ENCODE measurements around the gene DNAJC10. TPM values are rescaled to one million over a fixed set of nuclear protein-coding genes. Genes with fewer than 3 reads are reported as not detected.

DNAJC10 gene
- total RNA-seq, 2 experiments from 2014 or later = 117 to 227 TPM

GRCh38 chr2:182724656-182725055 is 8.6 kb downstream of the DNAJC10 start:
- CTCF ChIA-PET (ENCODE audit: unreplicated experiment) = no interaction called here
- peaks cover 94% of the 10 kb centered on the region for H3K36me3 ChIP-seq (ENCODE audit: insufficient read depth, low read length)

GRCh38 chr2:182726473-182726872 is 10.4 kb downstream of the DNAJC10 start:
- Histone ChIP-seq H3K27ac (ENCODE audit: low read depth, low read length, poor library complexity, severe bottlenecking) (no peak overlapping the region), H3K4me2 (ENCODE audit: low read length) (no peak overlapping the region), H4K20me1 (ENCODE audit: insufficient read depth, low read length) (no peaks in the 10 kb centered on the region), H2AFZ (ENCODE audit: low read length) (no peak overlapping the region), H3K36me3 (ENCODE audit: insufficient read depth, low read length) (peaks cover 96% of the 10 kb centered on the region), H3K9me2 (ENCODE audit: insufficient read depth, low read length) (no peaks in the 10 kb centered on the region), H3K79me2 (ENCODE audit: insufficient read depth, low read depth, low read length) (peaks cover 29% of the 10 kb centered on the region; the same call in 1 of the 2 replicates), H3K4me3 (ENCODE audit: low read depth, low read length, poor library complexity, severe bottlenecking) (no peak overlapping the region), H3K4me1 (ENCODE audit: insufficient read depth, low read length, poor library complexity, severe bottlenecking) (peaks cover 15% of the 10 kb centered on the region), H3K9me3 (ENCODE audit: low read length) (no peaks in the 10 kb centered on the region)
- POLR2A ChIA-PET = interaction anchor here (0.7 to 7.2 kb wide), 3 partner anchors 9 to 393 kb away, joined by 3 to 68 read pairs (median 3); partner anchors contain the start of gene DNAJC10
- intact Hi-C loops (cut with micrococcal nuclease; ENCODE audit: unreplicated experiment) = no loop called here
- no TSS peak for BruUV-seq (replicated peaks)
- DNase-seq (ENCODE audit: low spot score) = no peak
- no peak for TF ChIP-seq CTCF (conservative IDR thresholded peaks at IDR 0.05; ENCODE audit: low read length)
- TF ChIP-seq EZH2phosphoT487 (IDR thresholded peaks at IDR 0.05; ENCODE audit: borderline replicate concordance, low read depth, low read length) = no peak
- CTCF ChIA-PET (ENCODE audit: unreplicated experiment) = no interaction called here

More at GRCh38 chr2:182724656-182725055, 8.6 kb downstream of the DNAJC10 start:
- POLR2A ChIA-PET = interaction anchor here (3.1 kb wide), 1 partner anchor 11 kb away, joined by 17 read pairs; no protein-coding TSS in a partner anchor
- no peak overlapping the region for H3K27ac ChIP-seq (ENCODE audit: low read depth, low read length, poor library complexity, severe bottlenecking)
- intact Hi-C loops (cut with micrococcal nuclease; ENCODE audit: unreplicated experiment) = no loop called here
- no peaks in the 10 kb centered on the region for H4K20me1 ChIP-seq (ENCODE audit: insufficient read depth, low read length)
- no peak overlapping the region for H2AFZ ChIP-seq (ENCODE audit: low read length)
- no peaks in the 10 kb centered on the region for H3K9me3 ChIP-seq (ENCODE audit: low read length)
- peaks cover 23% of the 10 kb centered on the region for H3K4me1 ChIP-seq (ENCODE audit: insufficient read depth, low read length, poor library complexity, severe bottlenecking)
- TF ChIP-seq EZH2phosphoT487 (IDR thresholded peaks at IDR 0.05; ENCODE audit: borderline replicate concordance, low read depth, low read length) = no peak
- no peak for TF ChIP-seq CTCF (conservative IDR thresholded peaks at IDR 0.05; ENCODE audit: low read length)
- peaks cover 47% of the 10 kb centered on the region for H3K79me2 ChIP-seq (ENCODE audit: insufficient read depth, low read depth, low read length)
- DNase-seq (ENCODE audit: low spot score) = no peak
- no TSS peak for BruUV-seq (replicated peaks)
- H3K4me3 ChIP-seq (ENCODE audit: low read depth, low read length, poor library complexity, severe bottlenecking) = no peak overlapping the region
- no peaks in the 10 kb centered on the region for H3K9me2 ChIP-seq (ENCODE audit: insufficient read depth, low read length)
- H3K4me2 ChIP-seq (ENCODE audit: low read length) = no peak overlapping the region

- Histone ChIP-seq H3K9me3 (ENCODE audit: low read length) (no peaks in the 10 kb centered on the region), H3K4me3 (ENCODE audit: low read depth, low read length, poor library complexity, severe bottlenecking) (peak overlapping the region; percentile 0), H3K4me1 (ENCODE audit: insufficient read depth, low read length, poor library complexity, severe bottlenecking) (peaks cover 15% of the 10 kb centered on the region), H4K20me1 (ENCODE audit: insufficient read depth, low read length) (no peaks in the 10 kb centered on the region), H3K27ac (ENCODE audit: low read depth, low read length, poor library complexity, severe bottlenecking) (no peak overlapping the region), H3K79me2 (ENCODE audit: insufficient read depth, low read depth, low read length) (peaks cover 19% of the 10 kb centered on the region; the same call in 1 of the 2 replicates), H3K4me2 (ENCODE audit: low read length) (peak overlapping the region; percentile 3; the same call in 1 of the 2 replicates), H3K9me2 (ENCODE audit: insufficient read depth, low read length) (no peaks in the 10 kb centered on the region), H2AFZ (ENCODE audit: low read length) (no peak overlapping the region), H3K36me3 (ENCODE audit: insufficient read depth, low read length) (peaks cover 96% of the 10 kb centered on the region)
- DNase-seq (ENCODE audit: low spot score) = no peak
- intact Hi-C loops (cut with micrococcal nuclease; ENCODE audit: unreplicated experiment) = no loop called here
- BruUV-seq (replicated peaks) = no TSS peak
- CTCF ChIA-PET (ENCODE audit: unreplicated experiment) = no interaction called here
- POLR2A ChIA-PET = interaction anchor here (0.5 to 7.2 kb wide), 5 partner anchors 9 to 47 kb away, joined by 3 to 68 read pairs (median 5); partner anchors contain the start of gene DNAJC10
- TF ChIP-seq EZH2phosphoT487 (IDR thresholded peaks at IDR 0.05; ENCODE audit: borderline replicate concordance, low read depth, low read length) = no peak
- no peak for TF ChIP-seq CTCF (conservative IDR thresholded peaks at IDR 0.05; ENCODE audit: low read length)
These were observed 12.0 kb downstream of the DNAJC10 start for GRCh38 chr2:182728014-182728413.
